ENCODE measurements around the gene CEP20.
"Not testable (repeated sequence)": the region's sequence is repeated elsewhere in the genome, so short reads cannot be mapped to it uniquely, and the experiment has no call there.

The CEP20 gene

GRCh38 chr16:15857724-15858560, 30.5 kb downstream of the CEP20 start:
- no peak for DNase-seq

GRCh38 chr16:15856901-15857698, 31.3 kb downstream of the CEP20 start, which contains the start of gene MYH11:
MYH11 (minus strand) TSS chr16:15857028; CDS start chr16:15838252, 18,776 bp downstream.
- no peak for DNase-seq

GRCh38 chr16:15856182-15856581, 32.2 kb downstream of the CEP20 start:
- no peak for DNase-seq

- DNase-seq = no peak
Observed at GRCh38 chr16:15855704-15856003, 32.7 kb downstream of the CEP20 start.

GRCh38 chr16:15854906-15855703, 33.3 kb downstream of the CEP20 start:
- DNase-seq = no peak

- no peak for DNase-seq
Observed at GRCh38 chr16:15854061-15854460, 34.3 kb downstream of the CEP20 start.

- DNase-seq = no peak
Observed at GRCh38 chr16:15853021-15853420, 35.4 kb downstream of the CEP20 start.

GRCh38 chr16:15850555-15850954, 37.8 kb downstream of the CEP20 start:
- not testable (repeated sequence) for DNase-seq

- DNase-seq = no peak
Observed at GRCh38 chr16:15849209-15849981, 39.0 kb downstream of the CEP20 start.

- no peak for DNase-seq
Observed at GRCh38 chr16:15847611-15848175, 40.7 kb downstream of the CEP20 start.

- no peak for DNase-seq
Observed at GRCh38 chr16:15846510-15846909, 41.9 kb downstream of the CEP20 start.

- DNase-seq = no peak
Observed at GRCh38 chr16:15843635-15844279, 44.6 kb downstream of the CEP20 start.

GRCh38 chr16:15839204-15839603, 49.2 kb downstream of the CEP20 start:
- not testable (repeated sequence) for DNase-seq

GRCh38 chr16:15837761-15838160, 50.6 kb downstream of the CEP20 start:
- DNase-seq = no peak

- no peak for DNase-seq
Observed at GRCh38 chr16:15836965-15837611, 51.3 kb downstream of the CEP20 start.

GRCh38 chr16:15836074-15836473, 52.3 kb downstream of the CEP20 start:
- no peak for DNase-seq

- DNase-seq = no peak
Observed at GRCh38 chr16:15835136-15835878, 53.1 kb downstream of the CEP20 start.

- no peak for DNase-seq
Observed at GRCh38 chr16:15834502-15834901, 53.9 kb downstream of the CEP20 start.

GRCh38 chr16:15833541-15833940, 54.9 kb downstream of the CEP20 start:
- DNase-seq = no peak

GRCh38 chr16:15832241-15832640, 56.2 kb downstream of the CEP20 start:
- no peak for DNase-seq

Data from activated gamma-delta T cell (primary cell).